H9 (cell line): ENCODE measurements around the gene PRAF2. TPM values are rescaled to one million over a fixed set of nuclear protein-coding genes. Genes with fewer than 3 reads are reported as not detected.

Experiments used
- DNase-seq: peaks from one replicate; pipeline ENCODE4 v3.0.0-alpha.2; 2017
- H2AFZ ChIP-seq: one replicate; pipeline ENCODE4 v1.6.1; 2013; ENCODE audit warnings: mild to moderate bottlenecking, low read length, control low read depth, moderate library complexity
- H2AK5ac ChIP-seq: 2 replicates; pipeline ENCODE4 v1.6.1; 2013; ENCODE audit warnings: low read length, control low read depth, mixed read lengths; ENCODE audit not compliant: insufficient read length
- H2BK120ac ChIP-seq: one replicate; pipeline ENCODE4 v1.6.1; 2013; ENCODE audit warnings: low read depth, mild to moderate bottlenecking, low read length, control low read depth, inconsistent platforms; ENCODE audit not compliant: poor library complexity, severe bottlenecking
- H2BK12ac ChIP-seq: 2 replicates; pipeline ENCODE4 v1.6.1; 2013; ENCODE audit warnings: low read length, control low read depth, mixed read lengths, low read depth; ENCODE audit not compliant: insufficient read length
- H2BK15ac ChIP-seq: 2 replicates; pipeline ENCODE4 v1.6.1; 2013; ENCODE audit warnings: low read depth, low read length, control low read depth
- H2BK20ac ChIP-seq: one replicate; pipeline ENCODE4 v1.6.1; 2013; ENCODE audit warnings: low read depth, mild to moderate bottlenecking, low read length, control low read depth, inconsistent platforms; ENCODE audit not compliant: poor library complexity, severe bottlenecking
- H2BK5ac ChIP-seq: 2 replicates; pipeline ENCODE4 v1.6.1; 2013; ENCODE audit warnings: low read length, control low read depth, mixed read lengths; ENCODE audit not compliant: insufficient read length
- H3K14ac ChIP-seq: 2 replicates; pipeline ENCODE4 v1.6.1; 2013; ENCODE audit warnings: low read length, control low read depth; ENCODE audit not compliant: insufficient read depth
- H3K18ac ChIP-seq: 2 replicates; pipeline ENCODE4 v1.6.1; 2013; ENCODE audit warnings: low read depth, mild to moderate bottlenecking, mixed read lengths, low read length, control low read depth; ENCODE audit not compliant: insufficient read length
- H3K23ac ChIP-seq: 2 replicates; pipeline ENCODE4 v1.6.1; 2013; ENCODE audit warnings: low read length, control low read depth, mixed read lengths, low read depth; ENCODE audit not compliant: insufficient read length
- H3K23me2 ChIP-seq: 2 replicates; pipeline ENCODE4 v1.6.1; 2013; ENCODE audit warnings: low read depth, mild to moderate bottlenecking, mixed read lengths, low read length, control low read depth; ENCODE audit not compliant: insufficient read length, poor library complexity, severe bottlenecking
- H3K27ac ChIP-seq: 2 replicates; pipeline ENCODE4 v1.5.1; 2013; ENCODE audit warnings: low read length, control low read depth, mixed read lengths, low read depth; ENCODE audit not compliant: insufficient read length
- H3K27me3 ChIP-seq: 2 replicates; pipeline ENCODE4 v1.6.1; 2013; ENCODE audit warnings: low read length, control low read depth, inconsistent platforms; ENCODE audit not compliant: insufficient read depth
- H3K4ac ChIP-seq: 2 replicates; pipeline ENCODE4 v1.6.1; 2013; ENCODE audit warnings: low read depth, mild to moderate bottlenecking, control low read depth, inconsistent platforms, low read length, moderate library complexity
- H3K4me1 ChIP-seq: 2 replicates; pipeline ENCODE4 v1.6.1; 2013; ENCODE audit warnings: low read length, control low read depth, inconsistent platforms; ENCODE audit not compliant: insufficient read depth
- H3K4me2 ChIP-seq: 2 replicates; pipeline ENCODE4 v1.6.1; 2013; ENCODE audit warnings: low read length, control low read depth, mixed read lengths; ENCODE audit not compliant: insufficient read length, insufficient read depth
- H3K56ac ChIP-seq: 2 replicates; pipeline ENCODE4 v1.6.1; 2013; ENCODE audit warnings: low read depth, mild to moderate bottlenecking, mixed read lengths, low read length, control low read depth; ENCODE audit not compliant: insufficient read length
- H3K79me1 ChIP-seq: 2 replicates; pipeline ENCODE4 v1.6.1; 2013; ENCODE audit warnings: low read depth, mild to moderate bottlenecking, moderate library complexity, low read length, control low read depth, inconsistent platforms; ENCODE audit not compliant: insufficient read depth, poor library complexity, severe bottlenecking
- H3K79me2 ChIP-seq: 2 replicates; pipeline ENCODE4 v1.6.1; 2013; ENCODE audit warnings: low read length, control low read depth, inconsistent platforms; ENCODE audit not compliant: insufficient read depth
- H3K9ac ChIP-seq: 2 replicates; pipeline ENCODE4 v1.6.1; 2013; ENCODE audit warnings: low read length, control low read depth, mixed read lengths; ENCODE audit not compliant: insufficient read length; ENCODE audit errors: extremely low read depth
- H3K9me3 ChIP-seq: one replicate; pipeline ENCODE4 v1.6.1; 2013; ENCODE audit warnings: low read depth, low read length, inconsistent platforms; ENCODE audit not compliant: control insufficient read depth
- H3T11ph ChIP-seq: one replicate; pipeline ENCODE4 v1.6.1; 2013; ENCODE audit warnings: mild to moderate bottlenecking, low read length, control low read depth, inconsistent platforms
- H4K20me1 ChIP-seq: one replicate; pipeline ENCODE4 v1.6.1; 2013; ENCODE audit not compliant: control insufficient read depth, insufficient read length, insufficient read depth
- H4K5ac ChIP-seq: 2 replicates; pipeline ENCODE4 v1.6.1; 2013; ENCODE audit warnings: low read depth, mild to moderate bottlenecking, mixed read lengths, low read length, control low read depth; ENCODE audit not compliant: insufficient read length
- H4K8ac ChIP-seq: replicated peaks from 2 replicates; pipeline ENCODE4 v1.6.1; 2013; ENCODE audit warnings: low read length, control low read depth, mixed read lengths, low read depth; ENCODE audit not compliant: insufficient read length
- H4K91ac ChIP-seq: 2 replicates; pipeline ENCODE4 v1.6.1; 2013; ENCODE audit warnings: low read depth, mild to moderate bottlenecking, moderate library complexity, mixed read lengths, low read length, control low read depth; ENCODE audit not compliant: insufficient read length
- H3K27ac Mint-ChIP-seq, 3 experiments: 2 replicates in 2 of 3; 3 replicates in 1 of 3; pipeline ENCODE4 v1.8.0; 2020 to 2021; ENCODE audit warnings: mixed read lengths in 3 of 3, mild to moderate bottlenecking in 1 of 3, moderate library complexity in 1 of 3
- H3K27me3 Mint-ChIP-seq: 2 replicates; pipeline ENCODE4 v1.8.0; 2021; ENCODE audit warnings: low read depth, mild to moderate bottlenecking, moderate library complexity, mixed read lengths
- H3K36me3 Mint-ChIP-seq, 3 experiments: 2 replicates in 2 of 3; 3 replicates in 1 of 3; pipeline ENCODE4 v1.8.0; 2020 to 2021; ENCODE audit warnings: low read depth in 3 of 3, mixed read lengths in 3 of 3; ENCODE audit not compliant: insufficient read depth in 1 of 3
- H3K4me1 Mint-ChIP-seq, 2 experiments: 2 replicates each; pipeline ENCODE4 v1.8.0; 2020; ENCODE audit warnings: mixed read lengths in 2 of 2
- H3K4me3 Mint-ChIP-seq, 2 experiments: 2 replicates in 1 of 2; 3 replicates in 1 of 2; pipeline ENCODE4 v1.8.0; 2020 to 2021; ENCODE audit warnings: mild to moderate bottlenecking in 2 of 2, mixed read lengths in 2 of 2, moderate library complexity in 1 of 2
- H3K9me3 Mint-ChIP-seq, 2 experiments: 2 replicates in 1 of 2; 3 replicates in 1 of 2; pipeline ENCODE4 v1.8.0; 2020; ENCODE audit warnings: mild to moderate bottlenecking in 2 of 2, mixed read lengths in 2 of 2, moderate library complexity in 1 of 2
- WGBS: extraction: QIAGEN DNeasy Blood & Tissue Kit; methylation state at CpG from one replicate; pipeline ENCODE4 v1.1.7; 2013; ENCODE audit warnings: missing lambda C conversion rate, low lambda C conversion rate, mixed read lengths; ENCODE audit not compliant: insufficient read length; ENCODE audit errors: extremely low coverage; 5-methylcytosine and 5-hydroxymethylcytosine counted together
- total RNA-seq: library from RNA; stranded (reverse); gene quantifications from 2 replicates; pipeline ENCODE4 v1.2.1, GENCODE V29; 2021
- TF ChIP-seq, protein P1 (sequence below): fragments of 200-600 bp; sonication (generic); conservative IDR thresholded peaks from 3 replicates; pipeline ENCODE4 v1.8.0; 2021; ENCODE audit warnings: antibody characterized with exemption, mild to moderate bottlenecking

Gene PRAF2
- total RNA-seq, 1 experiment from 2014 or later, result 13.4 TPM

DNA sequence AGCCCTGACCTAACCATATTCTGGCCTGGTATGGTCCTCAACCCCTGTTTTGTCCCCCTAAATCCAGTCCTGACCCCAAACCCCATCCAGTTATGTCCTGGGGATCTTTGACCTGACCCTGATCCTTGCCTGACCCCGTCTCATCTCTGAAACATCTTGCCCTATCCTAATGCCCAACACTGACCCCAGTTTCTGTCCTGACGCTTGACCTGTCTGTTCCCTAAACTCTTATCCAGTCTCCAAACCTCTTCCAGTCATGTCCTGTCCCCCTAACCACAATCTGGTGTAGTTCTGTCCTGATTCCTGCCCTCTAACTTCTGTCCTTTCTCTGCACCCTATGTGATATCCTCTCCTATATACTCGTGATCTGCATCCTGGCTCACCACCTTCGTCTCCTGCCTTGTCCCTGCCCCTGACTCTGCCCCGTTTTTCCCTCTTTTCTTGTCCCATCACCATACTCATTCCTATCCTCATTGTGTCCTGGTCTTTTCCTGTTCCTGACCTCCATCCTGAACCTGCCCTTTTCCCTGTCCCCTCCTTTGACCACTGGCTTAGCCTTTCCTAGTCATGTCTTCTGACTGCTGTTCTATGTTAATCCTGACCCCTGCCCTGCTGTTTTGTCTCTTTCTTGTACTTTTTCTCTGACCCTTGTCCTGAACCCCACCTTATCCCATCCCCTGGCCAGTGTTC, 19.6 kb downstream of the PRAF2 start:
- H3K4me3 Mint-ChIP-seq, result peak overlapping the region; percentile 73 to 81
- no peak for DNase-seq
- WGBS, result no CpG with 5 or more reads among the region's 5 CpGs
- no peak overlapping the region for H3K56ac ChIP-seq
- H2BK120ac ChIP-seq, result no peak overlapping the region
- H3K79me1 ChIP-seq, result no peaks in the 10 kb centered on the region
- H3K27me3 Mint-ChIP-seq, result peaks cover 10% of the 10 kb centered on the region
- no peak overlapping the region for H2BK5ac ChIP-seq
- no peaks in the 10 kb centered on the region for H3K23me2 ChIP-seq
- no peak overlapping the region for H3K4ac ChIP-seq
- peaks cover 18% of the 10 kb centered on the region in 2 experiments for H3K4me1 Mint-ChIP-seq
- no peak overlapping the region for H3K27ac ChIP-seq
- H2BK20ac ChIP-seq, result no peak overlapping the region
- peak overlapping the region; percentile 9 to 62 (median 49); a peak in 5 of 7 replicates for H3K27ac Mint-ChIP-seq
- no peak overlapping the region for H2BK12ac ChIP-seq
- H2AFZ ChIP-seq, result no peak overlapping the region
- H3K27me3 ChIP-seq, result no peaks in the 10 kb centered on the region
- H2AK5ac ChIP-seq, result no peak overlapping the region
- H3T11ph ChIP-seq, result no peak overlapping the region
- no peaks in the 10 kb centered on the region for H3K9me3 ChIP-seq
- peak overlapping the region; percentile 73 for H3K4me2 ChIP-seq
- H3K14ac ChIP-seq, result no peak overlapping the region
- H4K8ac ChIP-seq, result no peak overlapping the region
- H4K20me1 ChIP-seq, result no peaks in the 10 kb centered on the region
- peak overlapping the region; percentile 31 for H3K9ac ChIP-seq
- H3K18ac ChIP-seq, result no peak overlapping the region
- H4K5ac ChIP-seq, result no peak overlapping the region
- peaks cover 2% of the 10 kb centered on the region; the same call in 1 of the 2 replicates for H3K4me1 ChIP-seq
- peaks cover 71 to 86% of the 10 kb centered on the region in 2 experiments for H3K9me3 Mint-ChIP-seq
- H3K79me2 ChIP-seq, result peaks cover 6% of the 10 kb centered on the region; the same call in 1 of the 2 replicates
- no peak overlapping the region for H4K91ac ChIP-seq
- TF ChIP-seq, protein P1, sequence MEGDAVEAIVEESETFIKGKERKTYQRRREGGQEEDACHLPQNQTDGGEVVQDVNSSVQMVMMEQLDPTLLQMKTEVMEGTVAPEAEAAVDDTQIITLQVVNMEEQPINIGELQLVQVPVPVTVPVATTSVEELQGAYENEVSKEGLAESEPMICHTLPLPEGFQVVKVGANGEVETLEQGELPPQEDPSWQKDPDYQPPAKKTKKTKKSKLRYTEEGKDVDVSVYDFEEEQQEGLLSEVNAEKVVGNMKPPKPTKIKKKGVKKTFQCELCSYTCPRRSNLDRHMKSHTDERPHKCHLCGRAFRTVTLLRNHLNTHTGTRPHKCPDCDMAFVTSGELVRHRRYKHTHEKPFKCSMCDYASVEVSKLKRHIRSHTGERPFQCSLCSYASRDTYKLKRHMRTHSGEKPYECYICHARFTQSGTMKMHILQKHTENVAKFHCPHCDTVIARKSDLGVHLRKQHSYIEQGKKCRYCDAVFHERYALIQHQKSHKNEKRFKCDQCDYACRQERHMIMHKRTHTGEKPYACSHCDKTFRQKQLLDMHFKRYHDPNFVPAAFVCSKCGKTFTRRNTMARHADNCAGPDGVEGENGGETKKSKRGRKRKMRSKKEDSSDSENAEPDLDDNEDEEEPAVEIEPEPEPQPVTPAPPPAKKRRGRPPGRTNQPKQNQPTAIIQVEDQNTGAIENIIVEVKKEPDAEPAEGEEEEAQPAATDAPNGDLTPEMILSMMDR, result no peak
- H3K23ac ChIP-seq, result no peak overlapping the region
- no peak overlapping the region for H2BK15ac ChIP-seq
- peaks cover 3 to 28% (median 18%) of the 10 kb centered on the region in 3 experiments; a peak in 6 of 7 replicates for H3K36me3 Mint-ChIP-seq
